GM23248 (cell line): Measurements from ENCODE around the gene DNMT1. TPM values are rescaled to one million over a fixed set of nuclear protein-coding genes. Genes with fewer than 3 reads are reported as not detected.

ENCODE experiments used
- DNase-seq: peaks from one replicate; pipeline ENCODE4 v3.0.0-alpha.2; 2015
- H2AFZ ChIP-seq: fragments of 200-600 bp; sonication (generic); 2 replicates; pipeline ENCODE4 v1.6.1; 2016; ENCODE audit warnings: antibody characterized with exemption
- H3F3A ChIP-seq: fragments of 200-600 bp; sonication (generic); 2 replicates; pipeline ENCODE4 v1.6.1; 2016; ENCODE audit warnings: mild to moderate bottlenecking, antibody characterized with exemption, mixed run types; ENCODE audit not compliant: insufficient read depth
- H3K27ac ChIP-seq: fragments of 200-600 bp; sonication (generic); 2 replicates; pipeline ENCODE4 v1.5.1; 2016; ENCODE audit warnings: mild to moderate bottlenecking
- H3K27me3 ChIP-seq: fragments of 200-600 bp; sonication (generic); replicated peaks from 2 replicates; pipeline ENCODE4 v1.6.1; 2016; ENCODE audit warnings: mild to moderate bottlenecking; ENCODE audit not compliant: insufficient read depth
- H3K36me3 ChIP-seq: fragments of 200-600 bp; sonication (generic); 2 replicates; pipeline ENCODE4 v1.6.1; 2016; ENCODE audit warnings: low read depth, mild to moderate bottlenecking
- H3K4me1 ChIP-seq: fragments of 200-600 bp; sonication (generic); 2 replicates; pipeline ENCODE4 v1.6.1; 2016; ENCODE audit warnings: mild to moderate bottlenecking; ENCODE audit not compliant: insufficient read depth
- H3K4me2 ChIP-seq: fragments of 200-600 bp; sonication (generic); one replicate; pipeline ENCODE4 v1.6.1; 2016; ENCODE audit warnings: mild to moderate bottlenecking; ENCODE audit not compliant: unreplicated experiment
- H3K4me3 ChIP-seq: fragments of 200-600 bp; sonication (generic); 2 replicates; pipeline ENCODE4 v1.5.1; 2016; ENCODE audit warnings: mild to moderate bottlenecking
- H3K79me2 ChIP-seq: fragments of 200-600 bp; sonication (generic); 2 replicates; pipeline ENCODE4 v1.6.1; 2016; ENCODE audit warnings: mild to moderate bottlenecking; ENCODE audit not compliant: insufficient read depth
- H3K9ac ChIP-seq: fragments of 200-600 bp; sonication (generic); 2 replicates; pipeline ENCODE4 v1.6.1; 2016; ENCODE audit warnings: mild to moderate bottlenecking
- H3K9me2 ChIP-seq: fragments of 200-600 bp; sonication (generic); 2 replicates; pipeline ENCODE4 v1.6.1; 2016; ENCODE audit warnings: mixed run types, mild to moderate bottlenecking, moderate library complexity; ENCODE audit not compliant: insufficient read depth
- H3K9me3 ChIP-seq: fragments of 200-600 bp; sonication (generic); one replicate; pipeline ENCODE4 v1.6.1; 2017; ENCODE audit warnings: low read depth
- H4K20me1 ChIP-seq: fragments of 200-600 bp; sonication (generic); 2 replicates; pipeline ENCODE4 v1.6.0; 2016; ENCODE audit not compliant: insufficient read depth
- EZH2 ChIP-seq: fragments of 200-600 bp; sonication (generic); IDR thresholded peaks from 2 replicates; pipeline ENCODE4 v1.6.1; 2018; ENCODE audit warnings: antibody characterized with exemption, mild to moderate bottlenecking; ENCODE audit not compliant: insufficient read depth, poor library complexity, severe bottlenecking
- EZH2phosphoT487 ChIP-seq: fragments of 200-600 bp; sonication (generic); IDR thresholded peaks from 2 replicates; pipeline ENCODE4 v1.6.1; 2018; ENCODE audit warnings: antibody characterized with exemption, moderate library complexity, mild to moderate bottlenecking, low read depth; ENCODE audit not compliant: insufficient read depth
- WGBS, 2 experiments: methylation state at CpG; one replicate each; pipeline ENCODE4 v1.1.6; 2015 to 2017; ENCODE audit warnings: low lambda C conversion rate in 2 of 2, low coverage in 1 of 2; ENCODE audit errors: missing lambda C conversion rate in 2 of 2; 5-methylcytosine and 5-hydroxymethylcytosine counted together
- in situ Hi-C: fragments of 300-500 bp; cut with MboI; formaldehyde crosslinking; loops from 2 replicates; pipeline ENCODE4 v1.15.0; 2020
- polyA plus RNA-seq: library from polyadenylated mRNA; unstranded; fragments of >200 nt; fragmentation: Nextera tagmentation; extraction: Ambion mirVana; gene quantifications from 2 replicates; pipeline ENCODE4 v1.2.1, GENCODE V29; 2016
- total RNA-seq: library from RNA; depleted of rRNA; stranded (reverse); fragments of >200 nt; shearing (Covaris generic); gene quantifications from 2 replicates; pipeline ENCODE4 v1.2.3, GENCODE V29; 2014

Gene DNMT1
- total and polyA plus RNA-seq, 2 experiments from 2014 or later = 57.5 to 101 TPM

- H3K27ac ChIP-seq = no peak overlapping the region
- H4K20me1 ChIP-seq = no peaks in the 10 kb centered on the region
- H3K4me3 ChIP-seq = no peak overlapping the region
- no peak for DNase-seq
- no peak overlapping the region for H2AFZ ChIP-seq
- no peaks in the 10 kb centered on the region for H3K9me3 ChIP-seq
- 88 to 91% methylated on average over 7 of the region's 7 CpGs for WGBS, 2 experiments
- no peaks in the 10 kb centered on the region for H3K27me3 ChIP-seq
- H3K36me3 ChIP-seq = peaks cover 3% of the 10 kb centered on the region; the same call in 1 of the 2 replicates
- TF ChIP-seq EZH2phosphoT487 = no peak
- no peak for TF ChIP-seq EZH2
- in situ Hi-C loops = no loop called here
- H3K79me2 ChIP-seq = no peaks in the 10 kb centered on the region
- H3K4me1 ChIP-seq = peaks cover 13% of the 10 kb centered on the region
- no peak overlapping the region for H3K4me2 ChIP-seq
- H3K9ac ChIP-seq = no peak overlapping the region
- H3K9me2 ChIP-seq = no peaks in the 10 kb centered on the region
- peaks cover 27% of the 10 kb centered on the region for H3F3A ChIP-seq
Observed at GRCh38 chr19:10132905-10133304, 61.8 kb downstream of the DNMT1 start.

DNA sequence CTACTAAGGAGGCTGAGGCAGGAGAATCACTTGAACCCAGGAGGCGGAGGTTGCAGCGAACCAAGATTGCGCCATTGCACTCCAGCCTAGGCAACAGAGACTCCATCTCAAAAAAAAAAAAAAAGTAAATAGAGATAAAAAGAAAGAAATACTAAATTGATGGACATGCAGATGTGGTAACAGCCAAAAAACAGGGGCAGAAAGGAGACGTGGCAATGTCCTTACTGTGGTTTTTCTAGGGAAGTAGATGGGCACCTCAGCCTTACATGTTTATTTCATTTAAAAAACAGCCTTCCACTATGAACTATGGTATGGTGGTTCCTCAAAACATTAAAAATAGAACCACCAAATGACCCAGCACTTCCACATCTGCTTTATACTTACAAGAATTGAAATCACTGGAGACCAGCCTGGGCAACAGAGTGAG is 68.5 kb downstream of the DNMT1 start:
- in situ Hi-C loops = no loop called here
- no peak for DNase-seq
- Histone ChIP-seq H3K4me3 (no peak overlapping the region), H3K79me2 (no peaks in the 10 kb centered on the region), H3K27me3 (no peaks in the 10 kb centered on the region), H3K9me2 (no peaks in the 10 kb centered on the region), H3K9ac (no peak overlapping the region), H3F3A (peaks cover 24% of the 10 kb centered on the region), H4K20me1 (no peaks in the 10 kb centered on the region), H2AFZ (no peak overlapping the region), H3K9me3 (no peaks in the 10 kb centered on the region), H3K4me1 (peaks cover 13% of the 10 kb centered on the region), H3K4me2 (no peak overlapping the region), H3K36me3 (peaks cover 3% of the 10 kb centered on the region; the same call in 1 of the 2 replicates), H3K27ac (no peak overlapping the region)
- no peak for TF ChIP-seq EZH2
- no peak for TF ChIP-seq EZH2phosphoT487
- 81 to 87% methylated on average over 4 of the region's 4 CpGs for WGBS, 2 experiments

GRCh38 chr19:10124429-10124828 is 70.3 kb downstream of the DNMT1 start:
- Histone ChIP-seq H3K27ac (no peak overlapping the region), H4K20me1 (no peaks in the 10 kb centered on the region), H3K27me3 (no peaks in the 10 kb centered on the region), H3K79me2 (peaks cover 2% of the 10 kb centered on the region), H3K4me1 (peaks cover 14% of the 10 kb centered on the region), H3K9me3 (no peaks in the 10 kb centered on the region), H3F3A (peaks cover 28% of the 10 kb centered on the region), H3K9me2 (no peaks in the 10 kb centered on the region), H3K36me3 (no peaks in the 10 kb centered on the region), H3K9ac (no peak overlapping the region), H3K4me3 (no peak overlapping the region), H2AFZ (no peak overlapping the region), H3K4me2 (no peak overlapping the region)
- in situ Hi-C loops = no loop called here
- DNase-seq = no peak
- 90 to 94% methylated on average over 7 of the region's 7 CpGs for WGBS, 2 experiments
- TF ChIP-seq EZH2 = no peak
- no peak for TF ChIP-seq EZH2phosphoT487

DNA sequence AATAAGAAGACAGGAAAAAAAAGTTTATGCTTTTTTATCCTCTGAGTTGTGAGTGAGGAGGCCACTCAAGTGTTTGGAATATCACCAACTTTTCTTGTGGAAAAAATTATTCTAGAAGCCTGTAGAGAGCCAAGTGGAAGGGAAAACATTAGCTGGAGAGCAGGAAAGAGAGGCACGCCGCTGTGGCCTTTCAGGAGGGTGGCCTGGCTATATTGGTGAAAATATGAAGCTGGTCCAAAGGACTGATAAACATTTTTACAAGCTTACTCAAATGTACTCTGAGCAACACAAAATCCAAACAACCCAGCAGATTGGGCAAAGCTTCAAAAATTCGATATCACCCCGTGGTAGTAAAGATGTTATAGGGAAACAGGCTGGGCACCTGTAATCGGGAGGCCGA is 72.7 kb downstream of the DNMT1 start:
- no peaks in the 10 kb centered on the region for H4K20me1 ChIP-seq
- DNase-seq = peak; percentile 86
- H3K79me2 ChIP-seq = peaks cover 26% of the 10 kb centered on the region
- no peaks in the 10 kb centered on the region for H3K9me3 ChIP-seq
- WGBS, 2 experiments = 10 to 12% methylated on average over 6 of the region's 6 CpGs
- peak overlapping the region; percentile 91 for H3K27ac ChIP-seq
- H3K4me3 ChIP-seq = no peak overlapping the region
- no peaks in the 10 kb centered on the region for H3K27me3 ChIP-seq
- H3K9ac ChIP-seq = peak overlapping the region; percentile 96
- H3F3A ChIP-seq = peaks cover 32% of the 10 kb centered on the region
- H3K4me1 ChIP-seq = peaks cover 14% of the 10 kb centered on the region
- peaks cover 6% of the 10 kb centered on the region; the same call in 1 of the 2 replicates for H3K36me3 ChIP-seq
- no peak overlapping the region for H2AFZ ChIP-seq
- in situ Hi-C loops = no loop called here
- H3K9me2 ChIP-seq = no peaks in the 10 kb centered on the region
- TF ChIP-seq EZH2 (no peak), EZH2phosphoT487 (no peak)
- peak overlapping the region; percentile 93 for H3K4me2 ChIP-seq
